ENCODE data around the gene ABHD17A.
"Not testable (repeated sequence)": the region's sequence is repeated elsewhere in the genome, so short reads cannot be mapped to it uniquely, and the experiment has no call there.

The ABHD17A gene

GRCh38 chr19:1883784-1884183, 1.5 kb downstream of the ABHD17A start:
- H3K9me3 ChIP-seq (ENCODE audit: control extremely low read depth in 1 of 5, control insufficient read depth in 4 of 5, insufficient read depth in 2 of 5, low read depth in 1 of 5, low read length in 4 of 5): no peaks in the 10 kb centered on the region
- H3K36me3 ChIP-seq (ENCODE audit: control insufficient read depth in 4 of 4, insufficient read depth in 4 of 4, low read length in 3 of 4): peaks cover 0 to 12% (median 5%) of the 10 kb centered on the region in 4 experiments
- no peak for DNase-seq
- H3K27ac ChIP-seq (ENCODE audit: insufficient read depth in 1 of 2, low read depth in 1 of 2, low read length in 2 of 2, poor library complexity in 1 of 2, severe bottlenecking in 2 of 2): peak overlapping the region in 1 of 2 experiments; percentile 79
- H3K27me3 ChIP-seq (replicated peaks in 2 of 5; ENCODE audit: control insufficient read depth in 4 of 5, insufficient read depth in 5 of 5, low read length in 4 of 5): no peaks in the 10 kb centered on the region
- CTCF ChIA-PET: interaction anchor here (0.6 to 1.8 kb wide), 4 partner anchors 9 to 21 kb away, joined by 3 to 8 read pairs (median 6); no protein-coding TSS in a partner anchor
- H3K4me1 ChIP-seq (ENCODE audit: control extremely low read depth in 1 of 4, control insufficient read depth in 4 of 4, insufficient read depth in 4 of 4, low read length in 3 of 4): peaks cover 3 to 45% (median 39%) of the 10 kb centered on the region in 4 experiments
- POLR2A ChIA-PET: no interaction called here
- WGBS (ENCODE audit: insufficient coverage): 59% methylated on average over 7 of the region's 8 CpGs
- H3K4me3 ChIP-seq (ENCODE audit: control insufficient read depth in 1 of 7, extremely low read depth in 1 of 7, insufficient read depth in 4 of 7, low read depth in 2 of 7, low read length in 6 of 7): peak overlapping the region in 6 of 7 experiments; percentile 5 to 95 (median 87)

DNA sequence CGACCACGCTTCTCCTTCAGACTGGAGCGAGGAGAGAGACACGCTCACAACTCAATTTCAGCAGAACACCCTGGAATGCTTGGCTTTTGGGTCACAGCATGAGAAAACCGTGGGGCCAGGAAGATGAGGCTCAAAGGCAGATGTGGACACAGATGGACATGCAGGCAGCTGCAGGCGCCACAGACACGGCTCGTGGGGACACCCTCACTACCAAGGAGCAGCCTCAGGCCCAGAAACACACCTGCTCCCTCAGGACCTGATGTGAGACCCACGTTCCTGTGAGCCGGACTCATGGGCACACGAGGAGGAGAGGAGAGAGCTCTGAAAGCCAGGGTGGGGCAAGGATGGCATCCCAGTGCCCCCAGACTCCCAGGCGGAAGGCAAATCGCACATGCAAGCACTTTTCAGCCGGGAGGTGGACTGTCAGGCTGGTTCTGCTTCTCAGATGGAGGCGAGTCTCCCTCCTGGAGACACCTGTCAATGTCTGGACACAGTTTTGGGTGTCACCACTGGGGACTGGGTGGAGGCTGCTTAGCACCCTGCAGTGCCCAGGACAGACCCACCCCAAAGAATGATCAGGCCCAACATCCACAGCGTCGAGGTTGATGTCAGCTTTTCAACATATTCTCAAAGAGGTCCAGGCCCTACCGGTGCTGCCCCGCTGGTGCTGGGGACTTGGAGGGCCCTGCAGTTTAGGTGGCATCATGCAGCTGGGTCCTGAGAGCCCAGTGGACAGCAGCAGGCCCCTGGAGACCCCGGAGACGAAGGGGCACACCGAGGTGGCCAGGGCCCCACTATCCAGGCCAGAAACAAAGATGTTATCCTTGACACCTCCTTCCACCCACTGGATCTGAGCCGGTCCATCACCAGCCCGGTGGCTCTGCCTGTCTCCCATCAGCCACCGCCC, 2.3 kb downstream of the ABHD17A start:
- peak overlapping the region in 1 of 2 experiments; percentile 79 for H3K27ac ChIP-seq (ENCODE audit: insufficient read depth in 1 of 2, low read depth in 1 of 2, low read length in 2 of 2, poor library complexity in 1 of 2, severe bottlenecking in 2 of 2)
- ChIA-PET CTCF (interaction anchor here (1.3 to 1.8 kb wide), 3 partner anchors 8 to 18 kb away, joined by 5 to 8 read pairs (median 8); no protein-coding TSS in a partner anchor), POLR2A (no interaction called here)
- no peak for DNase-seq
- H3K4me3 ChIP-seq (ENCODE audit: control insufficient read depth in 1 of 7, extremely low read depth in 1 of 7, insufficient read depth in 4 of 7, low read depth in 2 of 7, low read length in 6 of 7): peak overlapping the region in 5 of 7 experiments; percentile 40 to 95 (median 93)
- WGBS (ENCODE audit: insufficient coverage): 91% methylated on average over 19 of the region's 25 CpGs
- H3K36me3 ChIP-seq (ENCODE audit: control insufficient read depth in 4 of 4, insufficient read depth in 4 of 4, low read length in 3 of 4): peaks cover 0 to 12% (median 5%) of the 10 kb centered on the region in 4 experiments
- peaks cover 3 to 45% (median 39%) of the 10 kb centered on the region in 4 experiments for H3K4me1 ChIP-seq (ENCODE audit: control extremely low read depth in 1 of 4, control insufficient read depth in 4 of 4, insufficient read depth in 4 of 4, low read length in 3 of 4)
- H3K27me3 ChIP-seq (replicated peaks in 2 of 5; ENCODE audit: control insufficient read depth in 4 of 5, insufficient read depth in 5 of 5, low read length in 4 of 5): no peaks in the 10 kb centered on the region
- H3K9me3 ChIP-seq (ENCODE audit: control extremely low read depth in 1 of 5, control insufficient read depth in 4 of 5, insufficient read depth in 2 of 5, low read depth in 1 of 5, low read length in 4 of 5): no peaks in the 10 kb centered on the region

DNA sequence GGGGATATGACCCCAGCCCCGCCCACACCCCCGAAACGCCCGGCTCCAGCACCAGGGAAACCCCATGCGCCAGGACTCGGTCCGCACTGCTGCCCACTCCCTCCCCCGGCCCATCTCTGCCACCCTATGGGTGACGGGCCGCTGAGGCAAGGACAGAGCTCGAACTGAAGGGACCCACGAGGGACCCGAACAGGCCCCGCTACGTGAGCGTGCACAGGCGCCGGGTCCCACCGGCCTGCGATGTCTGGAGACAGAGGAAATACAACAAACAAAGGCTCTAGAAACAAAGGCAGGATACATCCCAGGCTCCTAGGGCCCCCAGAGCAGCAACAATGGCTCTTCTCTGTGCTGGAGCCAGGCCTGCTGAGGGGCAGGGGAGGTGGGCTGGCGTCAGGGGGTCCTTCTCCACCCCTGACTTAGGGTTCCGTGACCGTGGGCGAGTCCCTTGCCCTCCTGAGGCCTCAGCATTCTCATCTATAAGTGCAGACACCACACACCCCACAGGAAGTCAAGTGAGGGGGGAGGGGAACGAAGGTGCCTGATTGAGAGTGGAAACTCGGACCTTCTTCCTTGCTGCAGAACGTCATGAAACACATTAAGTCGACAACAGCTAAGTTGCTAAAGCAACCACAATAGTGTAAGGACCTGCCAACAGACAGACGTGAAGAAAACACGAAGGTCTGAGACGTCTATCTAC, 3.1 kb downstream of the ABHD17A start:
- no peak overlapping the region for H3K4me3 ChIP-seq (ENCODE audit: control insufficient read depth in 1 of 7, extremely low read depth in 1 of 7, insufficient read depth in 4 of 7, low read depth in 2 of 7, low read length in 6 of 7)
- no peaks in the 10 kb centered on the region for H3K9me3 ChIP-seq (ENCODE audit: control extremely low read depth in 1 of 5, control insufficient read depth in 4 of 5, insufficient read depth in 2 of 5, low read depth in 1 of 5, low read length in 4 of 5)
- H3K4me1 ChIP-seq (ENCODE audit: control extremely low read depth in 1 of 4, control insufficient read depth in 4 of 4, insufficient read depth in 4 of 4, low read length in 3 of 4): peaks cover 3 to 42% (median 36%) of the 10 kb centered on the region in 4 experiments
- no peaks in the 10 kb centered on the region for H3K27me3 ChIP-seq (replicated peaks in 2 of 5; ENCODE audit: control insufficient read depth in 4 of 5, insufficient read depth in 5 of 5, low read length in 4 of 5)
- peak overlapping the region in 1 of 2 experiments; percentile 79 for H3K27ac ChIP-seq (ENCODE audit: insufficient read depth in 1 of 2, low read depth in 1 of 2, low read length in 2 of 2, poor library complexity in 1 of 2, severe bottlenecking in 2 of 2)
- ChIA-PET POLR2A (interaction anchor here (0.6 kb wide), 1 partner anchor 13 kb away, joined by 3 read pairs; no protein-coding TSS in a partner anchor), CTCF (interaction anchor here (1.8 kb wide), 1 partner anchor 18 kb away, joined by 8 read pairs; no protein-coding TSS in a partner anchor)
- no peak for DNase-seq
- 85% methylated on average over 24 of the region's 31 CpGs for WGBS (ENCODE audit: insufficient coverage)
- H3K36me3 ChIP-seq (ENCODE audit: control insufficient read depth in 4 of 4, insufficient read depth in 4 of 4, low read length in 3 of 4): peaks cover 0 to 12% (median 5%) of the 10 kb centered on the region in 4 experiments

GRCh38 chr19:1881393-1882088, 3.8 kb downstream of the ABHD17A start:
- H3K27ac ChIP-seq (ENCODE audit: insufficient read depth in 1 of 2, low read depth in 1 of 2, low read length in 2 of 2, poor library complexity in 1 of 2, severe bottlenecking in 2 of 2); DNase-seq; H3K4me3 ChIP-seq (ENCODE audit: control insufficient read depth in 1 of 7, extremely low read depth in 1 of 7, insufficient read depth in 4 of 7, low read depth in 2 of 7, low read length in 6 of 7); H3K9me3 ChIP-seq (ENCODE audit: control extremely low read depth in 1 of 5, control insufficient read depth in 4 of 5, insufficient read depth in 2 of 5, low read depth in 1 of 5, low read length in 4 of 5); H3K27me3 ChIP-seq (replicated peaks in 2 of 5; ENCODE audit: control insufficient read depth in 4 of 5, insufficient read depth in 5 of 5, low read length in 4 of 5); CTCF ChIA-PET: not testable (repeated sequence)
- WGBS (ENCODE audit: insufficient coverage): 94% methylated on average over 16 of the region's 44 CpGs
- POLR2A ChIA-PET: interaction anchor here (0.6 kb wide), 1 partner anchor 14 kb away, joined by 3 read pairs; no protein-coding TSS in a partner anchor
- H3K4me1 ChIP-seq (ENCODE audit: control extremely low read depth in 1 of 4, control insufficient read depth in 4 of 4, insufficient read depth in 4 of 4, low read length in 3 of 4): peaks cover 3 to 40% (median 34%) of the 10 kb centered on the region in 4 experiments
- H3K36me3 ChIP-seq (ENCODE audit: control insufficient read depth in 4 of 4, insufficient read depth in 4 of 4, low read length in 3 of 4): peaks cover 0 to 12% (median 5%) of the 10 kb centered on the region in 4 experiments

DNA sequence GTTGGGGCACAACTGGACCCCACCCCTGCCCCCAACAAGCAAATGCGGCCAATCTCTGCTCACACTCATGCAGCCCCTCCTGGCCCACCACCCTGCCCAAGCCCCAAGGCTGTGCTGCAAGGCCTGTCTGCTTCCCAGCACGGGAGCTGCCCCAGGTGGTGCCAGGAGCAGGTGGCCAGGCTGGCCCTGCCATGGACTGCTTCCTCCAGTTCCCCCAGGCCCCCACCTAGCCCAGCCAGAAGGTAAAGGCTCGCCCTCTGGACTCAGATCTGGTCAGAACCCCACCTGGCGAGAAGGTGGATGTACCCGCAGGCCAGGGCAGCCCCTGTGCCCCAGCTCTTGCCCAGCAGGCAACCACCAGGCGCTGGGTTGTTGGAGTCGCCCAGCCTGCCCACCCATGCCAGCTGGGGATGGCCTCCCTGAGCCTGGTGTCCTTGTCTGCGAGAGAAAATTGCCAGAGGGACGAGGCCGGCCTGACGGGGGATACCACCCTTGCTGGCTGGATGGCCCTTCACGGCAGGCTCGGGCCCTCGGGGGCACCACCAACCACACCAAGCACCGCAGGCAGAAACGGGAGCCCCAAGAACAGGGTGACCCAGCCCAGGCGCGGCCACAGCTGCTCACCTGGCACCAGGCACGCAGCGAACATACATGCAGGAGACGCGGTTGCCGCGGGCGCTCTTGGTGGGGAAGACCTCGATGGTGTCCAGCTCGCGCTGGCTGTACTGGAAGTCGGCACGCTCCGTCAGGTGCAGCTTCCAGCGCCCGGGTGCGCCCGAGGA, 4.5 kb downstream of the ABHD17A start:
- Histone ChIP-seq H3K9me3 (ENCODE audit: control extremely low read depth in 1 of 5, control insufficient read depth in 4 of 5, insufficient read depth in 2 of 5, low read depth in 1 of 5, low read length in 4 of 5) (no peaks in the 10 kb centered on the region), H3K27me3 (replicated peaks in 2 of 5; ENCODE audit: control insufficient read depth in 4 of 5, insufficient read depth in 5 of 5, low read length in 4 of 5) (no peaks in the 10 kb centered on the region), H3K36me3 (ENCODE audit: control insufficient read depth in 4 of 4, insufficient read depth in 4 of 4, low read length in 3 of 4) (peaks cover 0 to 12% (median 5%) of the 10 kb centered on the region in 4 experiments), H3K4me1 (ENCODE audit: control extremely low read depth in 1 of 4, control insufficient read depth in 4 of 4, insufficient read depth in 4 of 4, low read length in 3 of 4) (peaks cover 3 to 42% (median 37%) of the 10 kb centered on the region in 4 experiments), H3K4me3 (ENCODE audit: control insufficient read depth in 1 of 7, extremely low read depth in 1 of 7, insufficient read depth in 4 of 7, low read depth in 2 of 7, low read length in 6 of 7) (no peak overlapping the region), H3K27ac (ENCODE audit: insufficient read depth in 1 of 2, low read depth in 1 of 2, low read length in 2 of 2, poor library complexity in 1 of 2, severe bottlenecking in 2 of 2) (no peak overlapping the region)
- no peak for DNase-seq
- ChIA-PET POLR2A (no interaction called here), CTCF (interaction anchor here (1.1 to 1.4 kb wide), 2 partner anchors 16 to 17 kb away, joined by 3 to 5 read pairs; no protein-coding TSS in a partner anchor)
- 98% methylated on average over 15 of the region's 35 CpGs for WGBS (ENCODE audit: insufficient coverage)

- CTCF ChIA-PET: interaction anchor here (1.1 to 1.4 kb wide), 2 partner anchors 16 to 18 kb away, joined by 3 to 5 read pairs; no protein-coding TSS in a partner anchor
- Histone ChIP-seq H3K4me1 (ENCODE audit: control extremely low read depth in 1 of 4, control insufficient read depth in 4 of 4, insufficient read depth in 4 of 4, low read length in 3 of 4) (peaks cover 3 to 44% (median 37%) of the 10 kb centered on the region in 4 experiments), H3K36me3 (ENCODE audit: control insufficient read depth in 4 of 4, insufficient read depth in 4 of 4, low read length in 3 of 4) (peaks cover 0 to 12% (median 5%) of the 10 kb centered on the region in 4 experiments)
- POLR2A ChIA-PET; DNase-seq; H3K9me3 ChIP-seq (ENCODE audit: control extremely low read depth in 1 of 5, control insufficient read depth in 4 of 5, insufficient read depth in 2 of 5, low read depth in 1 of 5, low read length in 4 of 5); H3K4me3 ChIP-seq (ENCODE audit: control insufficient read depth in 1 of 7, extremely low read depth in 1 of 7, insufficient read depth in 4 of 7, low read depth in 2 of 7, low read length in 6 of 7); H3K27ac ChIP-seq (ENCODE audit: insufficient read depth in 1 of 2, low read depth in 1 of 2, low read length in 2 of 2, poor library complexity in 1 of 2, severe bottlenecking in 2 of 2); H3K27me3 ChIP-seq (replicated peaks in 2 of 5; ENCODE audit: control insufficient read depth in 4 of 5, insufficient read depth in 5 of 5, low read length in 4 of 5): not testable (repeated sequence)
- WGBS (ENCODE audit: insufficient coverage): 94% methylated on average over 8 of the region's 17 CpGs
Observed at GRCh38 chr19:1879982-1880381, 5.3 kb downstream of the ABHD17A start.
